ENCODE data around the gene PLA2G4C. TPM values are rescaled to one million over a fixed set of nuclear protein-coding genes. Genes with fewer than 3 reads are reported as not detected.

PLA2G4C gene
- total and polyA plus RNA-seq, 2 experiments from 2014 or later: 2.9 to 3.4 TPM

DNA sequence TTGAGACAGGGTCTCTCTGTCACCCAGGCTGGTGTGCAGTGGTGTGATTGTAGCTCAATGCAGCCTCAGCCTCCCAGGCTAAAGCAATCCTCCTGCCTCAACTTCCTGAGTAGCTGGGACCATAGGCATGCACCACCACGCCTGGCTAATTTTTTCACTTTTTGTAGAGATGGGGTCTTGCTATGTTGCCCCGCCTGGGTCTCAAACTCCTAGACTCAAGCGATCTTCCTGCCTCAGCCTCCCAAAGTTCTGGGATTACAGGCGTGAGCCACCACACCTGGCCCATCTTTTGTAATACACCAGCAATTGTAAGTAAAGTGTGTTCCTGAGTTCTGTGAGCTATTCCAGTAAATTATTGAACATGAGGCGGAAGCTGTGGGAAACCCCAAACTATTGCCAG is 6.7 kb downstream of the PLA2G4C start (continued):
- no peak for TF ChIP-seq STAT1 (IDR thresholded peaks at IDR 0.05; ENCODE audit: unreplicated experiment)
- TF ChIP-seq, protein P1, sequence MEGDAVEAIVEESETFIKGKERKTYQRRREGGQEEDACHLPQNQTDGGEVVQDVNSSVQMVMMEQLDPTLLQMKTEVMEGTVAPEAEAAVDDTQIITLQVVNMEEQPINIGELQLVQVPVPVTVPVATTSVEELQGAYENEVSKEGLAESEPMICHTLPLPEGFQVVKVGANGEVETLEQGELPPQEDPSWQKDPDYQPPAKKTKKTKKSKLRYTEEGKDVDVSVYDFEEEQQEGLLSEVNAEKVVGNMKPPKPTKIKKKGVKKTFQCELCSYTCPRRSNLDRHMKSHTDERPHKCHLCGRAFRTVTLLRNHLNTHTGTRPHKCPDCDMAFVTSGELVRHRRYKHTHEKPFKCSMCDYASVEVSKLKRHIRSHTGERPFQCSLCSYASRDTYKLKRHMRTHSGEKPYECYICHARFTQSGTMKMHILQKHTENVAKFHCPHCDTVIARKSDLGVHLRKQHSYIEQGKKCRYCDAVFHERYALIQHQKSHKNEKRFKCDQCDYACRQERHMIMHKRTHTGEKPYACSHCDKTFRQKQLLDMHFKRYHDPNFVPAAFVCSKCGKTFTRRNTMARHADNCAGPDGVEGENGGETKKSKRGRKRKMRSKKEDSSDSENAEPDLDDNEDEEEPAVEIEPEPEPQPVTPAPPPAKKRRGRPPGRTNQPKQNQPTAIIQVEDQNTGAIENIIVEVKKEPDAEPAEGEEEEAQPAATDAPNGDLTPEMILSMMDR (conservative IDR thresholded peaks at IDR 0.05; ENCODE audit: low read depth in 2 of 2): no peak
- no peak for TF ChIP-seq EZH2 (IDR thresholded peaks at IDR 0.05; ENCODE audit: low read depth, unreplicated experiment)
- no peak for TF ChIP-seq CREB1 (CRISPR knock-in tag; IDR thresholded peaks at IDR 0.05; ENCODE audit: low read depth)

DNA sequence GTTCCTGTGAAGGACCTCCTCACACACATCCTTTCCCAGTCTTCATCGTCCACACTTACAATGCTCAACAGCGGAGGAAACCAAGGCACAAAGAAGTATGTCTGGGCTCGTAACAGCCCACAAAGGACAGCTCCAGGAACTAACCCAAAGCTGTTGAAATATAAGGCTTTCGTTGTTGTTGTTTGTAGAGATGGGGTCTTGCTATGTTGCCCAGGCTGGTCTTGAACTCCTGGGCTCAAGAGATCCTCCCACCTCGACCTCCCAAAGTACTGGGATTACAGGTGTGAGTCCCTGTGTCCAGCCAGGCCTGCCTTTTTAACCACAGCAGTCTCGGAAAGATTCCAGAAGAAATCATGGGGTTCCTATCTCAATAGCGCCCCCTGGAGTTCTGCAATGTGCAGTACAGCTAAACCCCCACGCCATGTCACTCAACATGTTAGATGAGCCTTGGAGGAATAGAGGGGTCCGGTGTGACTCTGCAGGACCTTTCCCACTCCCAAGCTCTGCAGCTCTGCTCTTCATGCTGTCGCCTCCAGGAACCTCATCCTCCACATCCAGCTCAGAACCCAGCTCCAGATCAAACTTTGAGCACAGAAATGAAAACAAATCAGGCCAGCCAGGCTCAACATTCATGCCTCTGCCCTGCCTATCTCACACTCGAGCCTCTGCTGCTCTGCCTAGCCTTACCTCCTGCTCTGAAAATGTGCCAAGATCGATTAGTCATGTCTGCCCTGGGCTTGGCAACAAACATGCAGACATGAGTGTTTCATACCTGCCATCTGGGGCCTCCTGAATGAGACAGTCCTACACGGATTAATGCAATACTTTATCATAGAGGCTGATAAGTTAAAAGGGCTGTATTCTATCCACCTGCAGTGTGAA is 7.5 kb downstream of the PLA2G4C start:
- Mint-ChIP-seq H3K27me3 (ENCODE audit: insufficient read depth, low read depth, poor library complexity) (peaks cover 10% of the 10 kb centered on the region), H3K27ac (peak overlapping the region; percentile 74; the same call in 1 of the 2 replicates), H3K4me3 (peak overlapping the region; percentile 47; the same call in 2 of the 3 replicates), H3K9me3 (peaks cover 5% of the 10 kb centered on the region; the same call in 1 of the 3 replicates), H3K36me3 (ENCODE audit: low read depth) (no peaks in the 10 kb centered on the region), H3K4me1 (no peaks in the 10 kb centered on the region)
- Histone ChIP-seq H3K9me2 (ENCODE audit: insufficient read depth) (no peaks in the 10 kb centered on the region), H3K4me2 (0 out of 2 replicates have a peak overlapping the region, but pooled peaks have one; percentile 48), H3K36me3 (ENCODE audit: insufficient read depth) (no peaks in the 10 kb centered on the region), H3K79me2 (replicated peaks; ENCODE audit: insufficient read depth) (no peaks in the 10 kb centered on the region), H3K27ac (ENCODE audit: low read depth) (no peak overlapping the region), H4K20me1 (replicated peaks; ENCODE audit: insufficient read depth) (no peaks in the 10 kb centered on the region), H2AFZ (peak overlapping the region; percentile 93), H3F3A (replicated peaks; ENCODE audit: low read depth) (no peaks in the 10 kb centered on the region), H3K4me3 (no peak overlapping the region), H3K27me3 (ENCODE audit: insufficient read depth) (no peaks in the 10 kb centered on the region), H3K4me1 (ENCODE audit: insufficient read depth) (no peaks in the 10 kb centered on the region; the same call in 1 of the 2 replicates)
- ATAC-seq (peak; percentile 71), DNase-seq (ENCODE audit: low spot score) (peak; percentile 82)
- TF ChIP-seq, protein P1 (conservative IDR thresholded peaks at IDR 0.05; ENCODE audit: low read depth in 2 of 2): peak; percentile 91 to 94
- TF ChIP-seq ZNF331 (CRISPR knock-in tag; IDR thresholded peaks at IDR 0.05; ENCODE audit: low read depth): no peak
- TF ChIP-seq ZNF114 (CRISPR knock-in tag; IDR thresholded peaks at IDR 0.05): 0 out of 2 replicates have a peak, but pooled peaks have one; percentile 23
- TF ChIP-seq, protein P2, sequence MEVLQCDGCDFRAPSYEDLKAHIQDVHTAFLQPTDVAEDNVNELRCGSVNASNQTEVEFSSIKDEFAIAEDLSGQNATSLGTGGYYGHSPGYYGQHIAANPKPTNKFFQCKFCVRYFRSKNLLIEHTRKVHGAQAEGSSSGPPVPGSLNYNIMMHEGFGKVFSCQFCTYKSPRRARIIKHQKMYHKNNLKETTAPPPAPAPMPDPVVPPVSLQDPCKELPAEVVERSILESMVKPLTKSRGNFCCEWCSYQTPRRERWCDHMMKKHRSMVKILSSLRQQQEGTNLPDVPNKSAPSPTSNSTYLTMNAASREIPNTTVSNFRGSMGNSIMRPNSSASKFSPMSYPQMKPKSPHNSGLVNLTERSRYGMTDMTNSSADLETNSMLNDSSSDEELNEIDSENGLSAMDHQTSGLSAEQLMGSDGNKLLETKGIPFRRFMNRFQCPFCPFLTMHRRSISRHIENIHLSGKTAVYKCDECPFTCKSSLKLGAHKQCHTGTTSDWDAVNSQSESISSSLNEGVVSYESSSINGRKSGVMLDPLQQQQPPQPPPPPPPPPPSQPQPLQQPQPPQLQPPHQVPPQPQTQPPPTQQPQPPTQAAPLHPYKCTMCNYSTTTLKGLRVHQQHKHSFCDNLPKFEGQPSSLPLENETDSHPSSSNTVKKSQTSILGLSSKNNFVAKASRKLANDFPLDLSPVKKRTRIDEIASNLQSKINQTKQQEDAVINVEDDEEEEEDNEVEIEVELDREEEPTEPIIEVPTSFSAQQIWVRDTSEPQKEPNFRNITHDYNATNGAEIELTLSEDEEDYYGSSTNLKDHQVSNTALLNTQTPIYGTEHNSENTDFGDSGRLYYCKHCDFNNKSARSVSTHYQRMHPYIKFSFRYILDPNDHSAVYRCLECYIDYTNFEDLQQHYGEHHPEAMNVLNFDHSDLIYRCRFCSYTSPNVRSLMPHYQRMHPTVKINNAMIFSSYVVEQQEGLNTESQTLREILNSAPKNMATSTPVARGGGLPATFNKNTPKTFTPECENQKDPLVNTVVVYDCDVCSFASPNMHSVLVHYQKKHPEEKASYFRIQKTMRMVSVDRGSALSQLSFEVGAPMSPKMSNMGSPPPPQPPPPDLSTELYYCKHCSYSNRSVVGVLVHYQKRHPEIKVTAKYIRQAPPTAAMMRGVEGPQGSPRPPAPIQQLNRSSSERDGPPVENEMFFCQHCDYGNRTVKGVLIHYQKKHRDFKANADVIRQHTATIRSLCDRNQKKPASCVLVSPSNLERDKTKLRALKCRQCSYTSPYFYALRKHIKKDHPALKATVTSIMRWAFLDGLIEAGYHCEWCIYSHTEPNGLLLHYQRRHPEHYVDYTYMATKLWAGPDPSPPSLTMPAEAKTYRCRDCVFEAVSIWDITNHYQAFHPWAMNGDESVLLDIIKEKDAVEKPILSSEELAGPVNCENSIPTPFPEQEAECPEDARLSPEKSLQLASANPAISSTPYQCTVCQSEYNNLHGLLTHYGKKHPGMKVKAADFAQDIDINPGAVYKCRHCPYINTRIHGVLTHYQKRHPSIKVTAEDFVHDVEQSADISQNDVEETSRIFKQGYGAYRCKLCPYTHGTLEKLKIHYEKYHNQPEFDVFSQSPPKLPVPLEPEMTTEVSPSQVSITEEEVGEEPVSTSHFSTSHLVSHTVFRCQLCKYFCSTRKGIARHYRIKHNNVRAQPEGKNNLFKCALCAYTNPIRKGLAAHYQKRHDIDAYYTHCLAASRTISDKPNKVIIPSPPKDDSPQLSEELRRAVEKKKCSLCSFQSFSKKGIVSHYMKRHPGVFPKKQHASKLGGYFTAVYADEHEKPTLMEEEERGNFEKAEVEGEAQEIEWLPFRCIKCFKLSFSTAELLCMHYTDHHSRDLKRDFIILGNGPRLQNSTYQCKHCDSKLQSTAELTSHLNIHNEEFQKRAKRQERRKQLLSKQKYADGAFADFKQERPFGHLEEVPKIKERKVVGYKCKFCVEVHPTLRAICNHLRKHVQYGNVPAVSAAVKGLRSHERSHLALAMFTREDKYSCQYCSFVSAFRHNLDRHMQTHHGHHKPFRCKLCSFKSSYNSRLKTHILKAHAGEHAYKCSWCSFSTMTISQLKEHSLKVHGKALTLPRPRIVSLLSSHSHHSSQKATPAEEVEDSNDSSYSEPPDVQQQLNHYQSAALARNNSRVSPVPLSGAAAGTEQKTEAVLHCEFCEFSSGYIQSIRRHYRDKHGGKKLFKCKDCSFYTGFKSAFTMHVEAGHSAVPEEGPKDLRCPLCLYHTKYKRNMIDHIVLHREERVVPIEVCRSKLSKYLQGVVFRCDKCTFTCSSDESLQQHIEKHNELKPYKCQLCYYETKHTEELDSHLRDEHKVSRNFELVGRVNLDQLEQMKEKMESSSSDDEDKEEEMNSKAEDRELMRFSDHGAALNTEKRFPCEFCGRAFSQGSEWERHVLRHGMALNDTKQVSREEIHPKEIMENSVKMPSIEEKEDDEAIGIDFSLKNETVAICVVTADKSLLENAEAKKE (CRISPR knock-in tag; IDR thresholded peaks at IDR 0.05): no peak
- TF ChIP-seq, protein P3, sequence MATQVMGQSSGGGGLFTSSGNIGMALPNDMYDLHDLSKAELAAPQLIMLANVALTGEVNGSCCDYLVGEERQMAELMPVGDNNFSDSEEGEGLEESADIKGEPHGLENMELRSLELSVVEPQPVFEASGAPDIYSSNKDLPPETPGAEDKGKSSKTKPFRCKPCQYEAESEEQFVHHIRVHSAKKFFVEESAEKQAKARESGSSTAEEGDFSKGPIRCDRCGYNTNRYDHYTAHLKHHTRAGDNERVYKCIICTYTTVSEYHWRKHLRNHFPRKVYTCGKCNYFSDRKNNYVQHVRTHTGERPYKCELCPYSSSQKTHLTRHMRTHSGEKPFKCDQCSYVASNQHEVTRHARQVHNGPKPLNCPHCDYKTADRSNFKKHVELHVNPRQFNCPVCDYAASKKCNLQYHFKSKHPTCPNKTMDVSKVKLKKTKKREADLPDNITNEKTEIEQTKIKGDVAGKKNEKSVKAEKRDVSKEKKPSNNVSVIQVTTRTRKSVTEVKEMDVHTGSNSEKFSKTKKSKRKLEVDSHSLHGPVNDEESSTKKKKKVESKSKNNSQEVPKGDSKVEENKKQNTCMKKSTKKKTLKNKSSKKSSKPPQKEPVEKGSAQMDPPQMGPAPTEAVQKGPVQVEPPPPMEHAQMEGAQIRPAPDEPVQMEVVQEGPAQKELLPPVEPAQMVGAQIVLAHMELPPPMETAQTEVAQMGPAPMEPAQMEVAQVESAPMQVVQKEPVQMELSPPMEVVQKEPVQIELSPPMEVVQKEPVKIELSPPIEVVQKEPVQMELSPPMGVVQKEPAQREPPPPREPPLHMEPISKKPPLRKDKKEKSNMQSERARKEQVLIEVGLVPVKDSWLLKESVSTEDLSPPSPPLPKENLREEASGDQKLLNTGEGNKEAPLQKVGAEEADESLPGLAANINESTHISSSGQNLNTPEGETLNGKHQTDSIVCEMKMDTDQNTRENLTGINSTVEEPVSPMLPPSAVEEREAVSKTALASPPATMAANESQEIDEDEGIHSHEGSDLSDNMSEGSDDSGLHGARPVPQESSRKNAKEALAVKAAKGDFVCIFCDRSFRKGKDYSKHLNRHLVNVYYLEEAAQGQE (IDR thresholded peaks at IDR 0.05; ENCODE audit: unreplicated experiment): no peak

All from GM23338 (cell line).